ENCODE results near the gene CLMN.

- TF ChIP-seq POLR2AphosphoS5 (IDR thresholded peaks at IDR 0.05) (no peak), MXI1 (conservative IDR thresholded peaks at IDR 0.05; ENCODE audit: poor library complexity, severe bottlenecking) (no peak), EP300 (conservative IDR thresholded peaks at IDR 0.05; ENCODE audit: poor library complexity, severe bottlenecking) (no peak), TAF1 (IDR thresholded peaks at IDR 0.05; ENCODE audit: low read depth) (no peak)
- TF ChIP-seq, protein P1, sequence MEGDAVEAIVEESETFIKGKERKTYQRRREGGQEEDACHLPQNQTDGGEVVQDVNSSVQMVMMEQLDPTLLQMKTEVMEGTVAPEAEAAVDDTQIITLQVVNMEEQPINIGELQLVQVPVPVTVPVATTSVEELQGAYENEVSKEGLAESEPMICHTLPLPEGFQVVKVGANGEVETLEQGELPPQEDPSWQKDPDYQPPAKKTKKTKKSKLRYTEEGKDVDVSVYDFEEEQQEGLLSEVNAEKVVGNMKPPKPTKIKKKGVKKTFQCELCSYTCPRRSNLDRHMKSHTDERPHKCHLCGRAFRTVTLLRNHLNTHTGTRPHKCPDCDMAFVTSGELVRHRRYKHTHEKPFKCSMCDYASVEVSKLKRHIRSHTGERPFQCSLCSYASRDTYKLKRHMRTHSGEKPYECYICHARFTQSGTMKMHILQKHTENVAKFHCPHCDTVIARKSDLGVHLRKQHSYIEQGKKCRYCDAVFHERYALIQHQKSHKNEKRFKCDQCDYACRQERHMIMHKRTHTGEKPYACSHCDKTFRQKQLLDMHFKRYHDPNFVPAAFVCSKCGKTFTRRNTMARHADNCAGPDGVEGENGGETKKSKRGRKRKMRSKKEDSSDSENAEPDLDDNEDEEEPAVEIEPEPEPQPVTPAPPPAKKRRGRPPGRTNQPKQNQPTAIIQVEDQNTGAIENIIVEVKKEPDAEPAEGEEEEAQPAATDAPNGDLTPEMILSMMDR (IDR thresholded peaks at IDR 0.05; ENCODE audit: poor library complexity, severe bottlenecking) = no peak
- TF ChIP-seq, protein P2, sequence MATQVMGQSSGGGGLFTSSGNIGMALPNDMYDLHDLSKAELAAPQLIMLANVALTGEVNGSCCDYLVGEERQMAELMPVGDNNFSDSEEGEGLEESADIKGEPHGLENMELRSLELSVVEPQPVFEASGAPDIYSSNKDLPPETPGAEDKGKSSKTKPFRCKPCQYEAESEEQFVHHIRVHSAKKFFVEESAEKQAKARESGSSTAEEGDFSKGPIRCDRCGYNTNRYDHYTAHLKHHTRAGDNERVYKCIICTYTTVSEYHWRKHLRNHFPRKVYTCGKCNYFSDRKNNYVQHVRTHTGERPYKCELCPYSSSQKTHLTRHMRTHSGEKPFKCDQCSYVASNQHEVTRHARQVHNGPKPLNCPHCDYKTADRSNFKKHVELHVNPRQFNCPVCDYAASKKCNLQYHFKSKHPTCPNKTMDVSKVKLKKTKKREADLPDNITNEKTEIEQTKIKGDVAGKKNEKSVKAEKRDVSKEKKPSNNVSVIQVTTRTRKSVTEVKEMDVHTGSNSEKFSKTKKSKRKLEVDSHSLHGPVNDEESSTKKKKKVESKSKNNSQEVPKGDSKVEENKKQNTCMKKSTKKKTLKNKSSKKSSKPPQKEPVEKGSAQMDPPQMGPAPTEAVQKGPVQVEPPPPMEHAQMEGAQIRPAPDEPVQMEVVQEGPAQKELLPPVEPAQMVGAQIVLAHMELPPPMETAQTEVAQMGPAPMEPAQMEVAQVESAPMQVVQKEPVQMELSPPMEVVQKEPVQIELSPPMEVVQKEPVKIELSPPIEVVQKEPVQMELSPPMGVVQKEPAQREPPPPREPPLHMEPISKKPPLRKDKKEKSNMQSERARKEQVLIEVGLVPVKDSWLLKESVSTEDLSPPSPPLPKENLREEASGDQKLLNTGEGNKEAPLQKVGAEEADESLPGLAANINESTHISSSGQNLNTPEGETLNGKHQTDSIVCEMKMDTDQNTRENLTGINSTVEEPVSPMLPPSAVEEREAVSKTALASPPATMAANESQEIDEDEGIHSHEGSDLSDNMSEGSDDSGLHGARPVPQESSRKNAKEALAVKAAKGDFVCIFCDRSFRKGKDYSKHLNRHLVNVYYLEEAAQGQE (IDR thresholded peaks at IDR 0.05; ENCODE audit: borderline replicate concordance) = no peak
Measured at GRCh38 chr14:95211721-95212504, 107.8 kb downstream of the CLMN start.

Data from neural cell (in vitro differentiated cells).